CD4-positive, alpha-beta T cell treated with Interleukin-4 for 4 hours (primary cell): ENCODE data around the gene ERBB4.

Experiments used
- DNase-seq: peaks from one replicate; pipeline ENCODE4 v3.0.0-alpha.2; 2020

Gene ERBB4

GRCh38 chr2:211439011-211439410 is 1099.6 kb downstream of the ERBB4 start:
- no peak for DNase-seq

- no peak for DNase-seq
Observed at GRCh38 chr2:211437396-211437795, 1101.2 kb downstream of the ERBB4 start.

GRCh38 chr2:211436182-211436581 is 1102.4 kb downstream of the ERBB4 start:
- no peak for DNase-seq

GRCh38 chr2:211435331-211435730 is 1103.3 kb downstream of the ERBB4 start:
- no peak for DNase-seq

- DNase-seq = no peak
Observed at GRCh38 chr2:211434773-211435172, 1103.8 kb downstream of the ERBB4 start.

GRCh38 chr2:211429256-211429920 is 1109.2 kb downstream of the ERBB4 start:
- DNase-seq = no peak

- DNase-seq = no peak
Observed at GRCh38 chr2:211426240-211426639, 1112.4 kb downstream of the ERBB4 start.

- no peak for DNase-seq
Observed at GRCh38 chr2:211423018-211423417, 1115.6 kb downstream of the ERBB4 start.

- DNase-seq = no peak
Observed at GRCh38 chr2:211417544-211417943, 1121.1 kb downstream of the ERBB4 start.

GRCh38 chr2:211416373-211416772 is 1122.2 kb downstream of the ERBB4 start:
- DNase-seq = no peak

GRCh38 chr2:211413746-211414145 is 1124.9 kb downstream of the ERBB4 start:
- DNase-seq = no peak

- DNase-seq = no peak
Observed at GRCh38 chr2:211408483-211408891, 1130.1 kb downstream of the ERBB4 start.

GRCh38 chr2:211407076-211407475 is 1131.5 kb downstream of the ERBB4 start:
- no peak for DNase-seq

- DNase-seq = no peak
Observed at GRCh38 chr2:211405036-211405435, 1133.6 kb downstream of the ERBB4 start.

GRCh38 chr2:211404098-211404497 is 1134.5 kb downstream of the ERBB4 start:
- no peak for DNase-seq

GRCh38 chr2:211401328-211401727 is 1137.3 kb downstream of the ERBB4 start:
- no peak for DNase-seq

- DNase-seq = no peak
Observed at GRCh38 chr2:211397764-211398163, 1140.8 kb downstream of the ERBB4 start.

GRCh38 chr2:211396815-211397214 is 1141.8 kb downstream of the ERBB4 start:
- no peak for DNase-seq

GRCh38 chr2:211391189-211391567 is 1147.4 kb downstream of the ERBB4 start:
- DNase-seq = no peak

- DNase-seq = no peak
Observed at GRCh38 chr2:211390536-211391188, 1147.9 kb downstream of the ERBB4 start.

GRCh38 chr2:211387734-211388133 is 1150.9 kb downstream of the ERBB4 start:
- no peak for DNase-seq

GRCh38 chr2:211380041-211380440 is 1158.6 kb downstream of the ERBB4 start:
- no peak for DNase-seq

GRCh38 chr2:211376410-211376809 is 1162.2 kb downstream of the ERBB4 start:
- DNase-seq = no peak

GRCh38 chr2:211373203-211373602 is 1165.4 kb downstream of the ERBB4 start:
- DNase-seq = no peak

GRCh38 chr2:211371465-211371864 is 1167.1 kb downstream of the ERBB4 start:
- no peak for DNase-seq
